Measurements from ENCODE around the gene TIMM17A. TPM values are rescaled to one million over a fixed set of nuclear protein-coding genes. Genes with fewer than 3 reads are reported as not detected.

TIMM17A gene
- total and polyA plus RNA-seq, 2 of the 4 experiments (the other 2 are of a cell fraction), result 80.4 to 87.3 TPM

GRCh38 chr1:201944002-201944401 lies 11.3 kb upstream of the TIMM17A start:
- Histone ChIP-seq H3K18ac (ENCODE audit: low read depth, low read length) (peak overlapping the region; percentile 5; the same call in 1 of the 2 replicates), H3K9ac (ENCODE audit: low read depth, low read length) (peak overlapping the region; percentile 94), H2AK5ac (ENCODE audit: low read depth, low read length) (peak overlapping the region; percentile 68; the same call in 1 of the 2 replicates), H3K9me3 (ENCODE audit: control insufficient read depth, insufficient read depth, low read length) (no peaks in the 10 kb centered on the region), H3K27ac (ENCODE audit: insufficient read depth, low read length) (peak overlapping the region; percentile 25; the same call in 1 of the 2 replicates), H2AFZ (replicated peaks; ENCODE audit: low read length, poor library complexity) (peak overlapping the region; percentile 23), H3K79me1 (ENCODE audit: low read depth in 1 of 2, low read length in 2 of 2) (peaks cover 22 to 73% of the 10 kb centered on the region in 2 experiments), H2BK5ac (ENCODE audit: low read depth, low read length, poor library complexity, severe bottlenecking) (peak overlapping the region; percentile 29), H3K14ac (replicated peaks; ENCODE audit: low read depth, low read length) (peak overlapping the region; percentile 95), H2BK15ac (ENCODE audit: low read depth, low read length) (no peak overlapping the region), H3K36me3 (ENCODE audit: control insufficient read depth, insufficient read depth, low read length) (peaks cover 5% of the 10 kb centered on the region; the same call in 1 of the 2 replicates), H4K8ac (ENCODE audit: low read depth in 2 of 2, low read length in 2 of 2) (peak overlapping the region in 1 of 2 experiments; percentile 28; a peak in 1 of 4 replicates), H4K20me1 (ENCODE audit: insufficient read depth, low read length) (peaks cover 23% of the 10 kb centered on the region), H2AK9ac (replicated peaks; ENCODE audit: low read depth, low read length, poor library complexity) (peak overlapping the region; percentile 10), H3K4me1 (ENCODE audit: control insufficient read depth, insufficient read depth, low read length) (peaks cover 36% of the 10 kb centered on the region), H3K9me1 (ENCODE audit: insufficient read depth, low read length) (peaks cover 30% of the 10 kb centered on the region), H4K5ac (ENCODE audit: low read depth, low read length) (0 out of 2 replicates have a peak overlapping the region, but pooled peaks have one; percentile 17), H3K4me2 (ENCODE audit: low read depth, low read length) (peak overlapping the region; percentile 73), H2BK20ac (ENCODE audit: low read depth, low read length) (no peak overlapping the region), H3K27me3 (ENCODE audit: control insufficient read depth, insufficient read depth, low read length) (no peaks in the 10 kb centered on the region), H3K4ac (ENCODE audit: low read depth, low read length) (peak overlapping the region; percentile 89), H4K91ac (ENCODE audit: insufficient read depth, low read depth, low read length) (peak overlapping the region; percentile 25; the same call in 1 of the 2 replicates), H3K4me3 (ENCODE audit: insufficient read depth, low read depth, low read length) (peak overlapping the region; percentile 72), H2BK120ac (ENCODE audit: low read depth, low read length) (peak overlapping the region; percentile 9; the same call in 1 of the 2 replicates), H3K56ac (ENCODE audit: extremely low read depth, insufficient read depth, low read length) (no peak overlapping the region), H3K23ac (ENCODE audit: low read depth, low read length) (peak overlapping the region; percentile 57; the same call in 1 of the 2 replicates)
- DNase-seq (no peak), ATAC-seq (ENCODE audit: low read depth) (no peak)
- dilution Hi-C loops (cut with HindIII; ENCODE audit: low sequenced_read_pairs, unreplicated experiment), result no loop called here
- POLR2A ChIA-PET (ENCODE audit: unreplicated experiment), result interaction anchor here (2.9 kb wide), 1 partner anchor 41 kb away, joined by 24 read pairs; no protein-coding TSS in a partner anchor
- no CpG with 5 or more reads among the region's 6 CpGs for WGBS, 2 experiments (ENCODE audit: extremely low coverage in 2 of 2, insufficient read length in 1 of 2)
- no peak for TF ChIP-seq NFE2L2 (IDR thresholded peaks at IDR 0.05; ENCODE audit: low read depth, low read length)
- TF ChIP-seq CHD1 (IDR thresholded peaks at IDR 0.05; ENCODE audit: low read depth, low read length), result no peak
- no peak for TF ChIP-seq RFX5 (IDR thresholded peaks at IDR 0.05; ENCODE audit: low read depth, low read length)
- no peak for TF ChIP-seq SMC3 (IDR thresholded peaks at IDR 0.05; ENCODE audit: low read depth, low read length)
- no peak for TF ChIP-seq MAZ (IDR thresholded peaks at IDR 0.05; ENCODE audit: borderline replicate concordance, low read depth, low read length)
- TF ChIP-seq MXI1 (IDR thresholded peaks at IDR 0.05; ENCODE audit: borderline replicate concordance, low read depth, low read length), result no peak
- no peak for TF ChIP-seq MAFK (IDR thresholded peaks at IDR 0.05; ENCODE audit: low read depth, low read length)
- TF ChIP-seq, protein P1, sequence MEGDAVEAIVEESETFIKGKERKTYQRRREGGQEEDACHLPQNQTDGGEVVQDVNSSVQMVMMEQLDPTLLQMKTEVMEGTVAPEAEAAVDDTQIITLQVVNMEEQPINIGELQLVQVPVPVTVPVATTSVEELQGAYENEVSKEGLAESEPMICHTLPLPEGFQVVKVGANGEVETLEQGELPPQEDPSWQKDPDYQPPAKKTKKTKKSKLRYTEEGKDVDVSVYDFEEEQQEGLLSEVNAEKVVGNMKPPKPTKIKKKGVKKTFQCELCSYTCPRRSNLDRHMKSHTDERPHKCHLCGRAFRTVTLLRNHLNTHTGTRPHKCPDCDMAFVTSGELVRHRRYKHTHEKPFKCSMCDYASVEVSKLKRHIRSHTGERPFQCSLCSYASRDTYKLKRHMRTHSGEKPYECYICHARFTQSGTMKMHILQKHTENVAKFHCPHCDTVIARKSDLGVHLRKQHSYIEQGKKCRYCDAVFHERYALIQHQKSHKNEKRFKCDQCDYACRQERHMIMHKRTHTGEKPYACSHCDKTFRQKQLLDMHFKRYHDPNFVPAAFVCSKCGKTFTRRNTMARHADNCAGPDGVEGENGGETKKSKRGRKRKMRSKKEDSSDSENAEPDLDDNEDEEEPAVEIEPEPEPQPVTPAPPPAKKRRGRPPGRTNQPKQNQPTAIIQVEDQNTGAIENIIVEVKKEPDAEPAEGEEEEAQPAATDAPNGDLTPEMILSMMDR (conservative IDR thresholded peaks at IDR 0.05; ENCODE audit: low read depth, low read length), result no peak
- no peak for TF ChIP-seq USF2 (IDR thresholded peaks at IDR 0.05; ENCODE audit: low read depth, low read length)
- no peak for TF ChIP-seq POLR2A (IDR thresholded peaks at IDR 0.05; ENCODE audit: low read depth, low read length)
- TF ChIP-seq CEBPB (IDR thresholded peaks at IDR 0.05; ENCODE audit: low read depth, low read length), result no peak
- TF ChIP-seq BHLHE40 (IDR thresholded peaks at IDR 0.05; ENCODE audit: low read depth, low read length), result no peak
- no peak for TF ChIP-seq RCOR1 (IDR thresholded peaks at IDR 0.05; ENCODE audit: insufficient replicate concordance, low read length)
- no peak for TF ChIP-seq ELK1 (IDR thresholded peaks at IDR 0.05; ENCODE audit: borderline replicate concordance, low read depth, low read length)
- no peak for TF ChIP-seq FOS (IDR thresholded peaks at IDR 0.05; ENCODE audit: low read depth, low read length)
- TF ChIP-seq RAD21 (IDR thresholded peaks at IDR 0.05; ENCODE audit: low read length), result no peak
- intact Hi-C loops (cut with micrococcal nuclease), result no loop called here
- in situ Hi-C loops (cut with MboI; ENCODE audit: low sequenced_read_pairs), result no loop called here
- BruUV-seq (replicated peaks), result no TSS peak
- CTCF ChIA-PET, result interaction anchor here (1.5 to 3.6 kb wide), 2 partner anchors 10 to 48 kb away, joined by 6 to 27 read pairs; no protein-coding TSS in a partner anchor

Data from IMR-90 (cell line).